OCI-LY3 (cell line): ENCODE results near the gene EVX2.

ENCODE experiments used
- H2AFZ ChIP-seq: fragments of 200-600, 300-600 bp; shearing (Covaris generic); 2 replicates; pipeline ENCODE4 v1.6.0; 2014; ENCODE audit warnings: antibody characterized with exemption, low read depth, low read length
- H3K27ac ChIP-seq: fragments of 200-600, 300-600 bp; sonication (generic); 2 replicates; pipeline ENCODE4 v1.5.1; 2014; ENCODE audit warnings: mild to moderate bottlenecking, low read length, moderate library complexity, mixed read lengths
- H3K27me3 ChIP-seq: fragments of 200-600, 300-600 bp; sonication (generic); 2 replicates; pipeline ENCODE4 v1.6.1; 2014; ENCODE audit warnings: low read depth, low read length, mixed read lengths
- H3K36me3 ChIP-seq: fragments of 200-600, 300-600 bp; sonication (generic); replicated peaks from 2 replicates; pipeline ENCODE3; 2014; ENCODE audit warnings: low read depth, low read length, mixed read lengths
- H3K4me1 ChIP-seq: fragments of 300-600, 200-600 bp; sonication (generic); 2 replicates; pipeline ENCODE4 v1.6.1; 2014; ENCODE audit warnings: low read length, mixed read lengths
- H3K4me2 ChIP-seq: fragments of 200-600, 300-600 bp; sonication (generic); 2 replicates; pipeline ENCODE4 v1.6.1; 2014; ENCODE audit warnings: low read length, mixed read lengths
- H3K4me3 ChIP-seq: fragments of 300-600, 200-600 bp; sonication (generic); 2 replicates; pipeline ENCODE4 v1.5.1; 2014; ENCODE audit warnings: antibody characterized with exemption, mild to moderate bottlenecking, low read length, moderate library complexity
- H3K79me2 ChIP-seq: fragments of 300-600, 200-600 bp; shearing (Covaris generic); 2 replicates; pipeline ENCODE4 v1.6.1; 2014; ENCODE audit warnings: mild to moderate bottlenecking, low read length, mixed read lengths
- H3K9ac ChIP-seq: fragments of 300-600, 200-600 bp; shearing (Covaris generic); 2 replicates; pipeline ENCODE4 v1.6.0; 2014; ENCODE audit warnings: mild to moderate bottlenecking, low read length, moderate library complexity
- H3K9me3 ChIP-seq: fragments of 200-600, 300-600 bp; shearing (Covaris generic); 2 replicates; pipeline ENCODE4 v1.6.1; 2014; ENCODE audit warnings: low read length, mixed read lengths; ENCODE audit not compliant: insufficient read depth
- H4K20me1 ChIP-seq: fragments of 200-600, 300-600 bp; sonication (generic); 2 replicates; pipeline ENCODE4 v1.6.1; 2016; ENCODE audit warnings: low read length, mixed read lengths; ENCODE audit not compliant: insufficient read depth
- EZH2phosphoT487 ChIP-seq: fragments of 200-600 bp; shearing (Covaris generic); IDR thresholded peaks from 2 replicates; pipeline ENCODE4 v1.6.1; 2018; ENCODE audit warnings: antibody characterized with exemption, mixed run types, low read depth
- TF ChIP-seq, protein P1 (sequence below): fragments of 200-600, 300-600 bp; sonication (generic); IDR thresholded peaks from 2 replicates; pipeline ENCODE4 v1.5.1; 2014; ENCODE audit warnings: antibody characterized with exemption, low read length, low read depth

Gene EVX2

DNA sequence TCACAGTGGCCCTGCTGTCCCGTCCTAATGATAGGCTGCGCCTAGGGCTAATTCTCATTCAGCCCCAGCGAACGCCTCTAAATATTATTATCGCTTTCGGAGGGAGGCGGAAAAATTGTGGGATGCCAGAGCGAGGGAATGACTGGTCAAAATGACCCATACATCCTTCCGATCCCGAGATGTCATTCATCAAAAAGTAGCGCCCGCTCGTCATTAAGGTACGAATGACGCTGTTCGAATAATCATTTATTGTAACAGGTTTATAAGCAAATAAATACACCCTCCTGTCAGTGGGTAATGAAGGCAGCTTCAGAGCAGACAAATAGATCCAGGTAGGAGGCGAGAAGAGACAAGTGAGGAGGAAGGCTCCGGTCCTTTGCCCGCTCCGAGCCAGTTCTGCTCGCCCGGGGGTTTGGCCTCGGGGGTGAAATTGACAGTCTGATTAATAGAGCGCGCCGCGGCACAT lies at the start of gene EVX2:
Gene EVX2 (minus strand): TSS at position 167 of the 466 bp plus-strand sequence. CDS start 186 bp downstream, outside the sequence.
- H4K20me1 ChIP-seq = no peaks in the 10 kb centered on the region
- no peak within 1 kb of the TSS for H3K9ac ChIP-seq
- H3K36me3 ChIP-seq = no peaks in the 10 kb centered on the region
- H3K4me2 ChIP-seq = no peak within 1 kb of the TSS
- no peaks in the 10 kb centered on the region for H3K4me1 ChIP-seq
- TF ChIP-seq EZH2phosphoT487 = no peak
- TF ChIP-seq, protein P1, sequence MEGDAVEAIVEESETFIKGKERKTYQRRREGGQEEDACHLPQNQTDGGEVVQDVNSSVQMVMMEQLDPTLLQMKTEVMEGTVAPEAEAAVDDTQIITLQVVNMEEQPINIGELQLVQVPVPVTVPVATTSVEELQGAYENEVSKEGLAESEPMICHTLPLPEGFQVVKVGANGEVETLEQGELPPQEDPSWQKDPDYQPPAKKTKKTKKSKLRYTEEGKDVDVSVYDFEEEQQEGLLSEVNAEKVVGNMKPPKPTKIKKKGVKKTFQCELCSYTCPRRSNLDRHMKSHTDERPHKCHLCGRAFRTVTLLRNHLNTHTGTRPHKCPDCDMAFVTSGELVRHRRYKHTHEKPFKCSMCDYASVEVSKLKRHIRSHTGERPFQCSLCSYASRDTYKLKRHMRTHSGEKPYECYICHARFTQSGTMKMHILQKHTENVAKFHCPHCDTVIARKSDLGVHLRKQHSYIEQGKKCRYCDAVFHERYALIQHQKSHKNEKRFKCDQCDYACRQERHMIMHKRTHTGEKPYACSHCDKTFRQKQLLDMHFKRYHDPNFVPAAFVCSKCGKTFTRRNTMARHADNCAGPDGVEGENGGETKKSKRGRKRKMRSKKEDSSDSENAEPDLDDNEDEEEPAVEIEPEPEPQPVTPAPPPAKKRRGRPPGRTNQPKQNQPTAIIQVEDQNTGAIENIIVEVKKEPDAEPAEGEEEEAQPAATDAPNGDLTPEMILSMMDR = no peak
- no peak within 1 kb of the TSS for H3K4me3 ChIP-seq
- no peaks in the 10 kb centered on the region for H3K9me3 ChIP-seq
- no peak within 1 kb of the TSS for H3K27ac ChIP-seq
- no peaks in the 10 kb centered on the region for H3K79me2 ChIP-seq
- no peak within 1 kb of the TSS for H2AFZ ChIP-seq
- no peaks in the 10 kb centered on the region; the same call in 1 of the 2 replicates for H3K27me3 ChIP-seq

- Histone ChIP-seq H3K79me2 (no peaks in the 10 kb centered on the region), H4K20me1 (no peaks in the 10 kb centered on the region), H3K9me3 (no peaks in the 10 kb centered on the region), H3K27me3 (no peaks in the 10 kb centered on the region), H3K4me3 (no peak overlapping the region), H3K27ac (no peak overlapping the region), H2AFZ (no peak overlapping the region), H3K9ac (no peak overlapping the region), H3K36me3 (no peaks in the 10 kb centered on the region), H3K4me1 (no peaks in the 10 kb centered on the region), H3K4me2 (no peak overlapping the region)
- TF ChIP-seq, protein P1 = no peak
- no peak for TF ChIP-seq EZH2phosphoT487
These were observed 49.6 kb upstream of the EVX2 start for GRCh38 chr2:176133389-176133788.

DNA sequence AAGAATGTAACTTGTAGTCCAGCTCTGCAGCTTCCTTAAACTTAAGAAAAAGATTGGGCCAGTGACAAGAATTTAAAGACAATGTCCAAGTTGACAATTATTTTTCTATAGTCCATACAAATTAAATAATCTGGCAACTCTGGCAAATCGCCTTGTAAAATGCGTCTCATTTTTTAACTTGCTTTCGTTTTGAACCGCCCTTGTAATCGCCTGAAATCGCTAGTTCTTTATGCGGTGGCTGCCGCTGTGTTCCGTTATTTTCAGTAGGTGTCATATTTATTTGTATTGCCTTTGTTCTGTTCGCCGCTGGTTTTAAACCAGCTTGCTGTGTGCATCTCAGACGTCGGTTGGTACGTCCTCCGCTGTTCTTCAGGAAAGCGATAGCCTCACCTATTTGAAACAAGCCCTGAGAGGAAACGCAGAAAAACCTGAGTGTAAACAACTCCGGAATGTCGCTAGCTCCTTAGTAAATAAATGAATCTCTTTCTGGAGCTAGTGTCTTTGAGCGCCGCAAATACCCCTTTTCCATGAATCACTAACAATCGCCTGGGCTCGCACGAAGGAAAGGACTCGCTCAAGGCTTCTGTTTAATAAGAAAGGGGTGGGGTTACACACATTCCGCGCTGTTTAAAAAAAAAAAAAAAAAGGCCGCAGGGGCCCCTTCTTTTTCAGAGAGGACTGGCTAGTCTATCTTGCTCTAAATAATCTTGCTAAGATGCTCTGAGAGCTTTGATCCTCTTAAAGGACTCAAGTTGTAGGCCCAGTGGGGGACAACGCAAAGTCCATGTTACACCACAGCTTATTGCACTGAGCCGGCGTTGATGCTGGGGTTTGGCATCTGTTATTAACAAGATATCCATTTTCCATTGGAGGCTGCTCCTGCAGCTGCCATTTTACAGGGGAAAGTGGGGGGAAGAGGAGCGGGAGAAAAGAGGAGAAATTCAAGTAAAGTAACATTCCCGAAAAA lies 48.7 kb upstream of the EVX2 start:
- no peak overlapping the region for H3K4me3 ChIP-seq
- no peaks in the 10 kb centered on the region for H3K4me1 ChIP-seq
- H3K4me2 ChIP-seq = no peak overlapping the region
- no peaks in the 10 kb centered on the region for H3K27me3 ChIP-seq
- H4K20me1 ChIP-seq = no peaks in the 10 kb centered on the region
- H3K36me3 ChIP-seq = no peaks in the 10 kb centered on the region
- no peaks in the 10 kb centered on the region for H3K79me2 ChIP-seq
- no peak overlapping the region for H3K9ac ChIP-seq
- H3K27ac ChIP-seq = no peak overlapping the region
- no peaks in the 10 kb centered on the region for H3K9me3 ChIP-seq
- H2AFZ ChIP-seq = no peak overlapping the region
- TF ChIP-seq, protein P1 = no peak
- no peak for TF ChIP-seq EZH2phosphoT487

DNA sequence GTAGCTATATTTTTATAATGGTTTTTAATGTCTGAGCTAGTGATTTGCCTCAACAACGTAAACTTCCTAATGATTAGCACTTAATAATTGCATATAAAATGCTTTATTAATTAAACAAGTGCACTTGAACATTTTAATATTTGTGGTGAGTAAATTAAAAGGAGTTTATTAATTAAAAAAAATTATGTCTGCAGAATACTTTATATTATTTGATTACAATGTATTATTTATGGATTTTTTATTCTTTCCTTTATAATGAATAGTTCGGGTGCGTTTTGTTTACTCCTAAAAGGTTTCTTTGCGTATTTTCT lies 48.0 kb upstream of the EVX2 start:
- Histone ChIP-seq H3K27ac (no peak overlapping the region), H3K4me2 (no peak overlapping the region), H3K9me3 (no peaks in the 10 kb centered on the region), H3K9ac (no peak overlapping the region), H3K4me1 (no peaks in the 10 kb centered on the region), H3K36me3 (no peaks in the 10 kb centered on the region), H3K4me3 (no peak overlapping the region), H4K20me1 (no peaks in the 10 kb centered on the region), H3K27me3 (no peaks in the 10 kb centered on the region), H2AFZ (no peak overlapping the region), H3K79me2 (no peaks in the 10 kb centered on the region)
- TF ChIP-seq, protein P1 = no peak
- no peak for TF ChIP-seq EZH2phosphoT487
